Lower leg skin (tissue), 4 donors: ENCODE results near the gene ATG2B. TPM values are rescaled to one million over a fixed set of nuclear protein-coding genes. Genes with fewer than 3 reads are reported as not detected.

Experiments
- DNase-seq, 2 donors: peaks; one replicate each; pipeline ENCODE4 v3.0.0-alpha.2; 2019; ENCODE audit warnings: low spot score in 2 of 2
- H3K4me3 ChIP-seq: fragments of 200-600 bp; sonication (generic); 2 replicates; pipeline ENCODE4 v1.5.1; 2017; ENCODE audit warnings: mild to moderate bottlenecking, low read depth; ENCODE audit not compliant: poor library complexity, severe bottlenecking
- POLR2A ChIP-seq, 2 donors: fragments of 450-650 bp; IDR thresholded peaks; one replicate each; pipeline ENCODE4 v1.6.1; 2016 to 2017; ENCODE audit warnings: antibody characterized with exemption in 2 of 2, mild to moderate bottlenecking in 1 of 2, moderate library complexity in 1 of 2
- WGBS, 2 donors: methylation state at CpG; one replicate each; pipeline ENCODE4 v1.1.5; 2018; 5-methylcytosine and 5-hydroxymethylcytosine counted together
- intact Hi-C: fragments of 100-400 bp; cut with DNase I; formaldehyde crosslinking; loops from one replicate; pipeline ENCODE4 v1.15.0; 2023; ENCODE audit warnings: low total_unique reads
- total RNA-seq, 4 donors: library from RNA; depleted of rRNA; stranded (reverse); fragments of >200 nt; gene quantifications; one replicate each; pipeline ENCODE4 v1.1.0, GENCODE V29; 2016
- TF ChIP-seq, protein P1 (sequence below), 3 donors: fragments of 450-650 bp; IDR thresholded peaks; one replicate each; pipeline ENCODE4 v1.5.1; 2016; ENCODE audit warnings: antibody characterized with exemption in 3 of 3, mild to moderate bottlenecking in 3 of 3, moderate library complexity in 2 of 3

ATG2B gene
- total RNA-seq, 4 donors from 2014 or later: 23.8 to 44.8 (median 30.9) TPM

DNA sequence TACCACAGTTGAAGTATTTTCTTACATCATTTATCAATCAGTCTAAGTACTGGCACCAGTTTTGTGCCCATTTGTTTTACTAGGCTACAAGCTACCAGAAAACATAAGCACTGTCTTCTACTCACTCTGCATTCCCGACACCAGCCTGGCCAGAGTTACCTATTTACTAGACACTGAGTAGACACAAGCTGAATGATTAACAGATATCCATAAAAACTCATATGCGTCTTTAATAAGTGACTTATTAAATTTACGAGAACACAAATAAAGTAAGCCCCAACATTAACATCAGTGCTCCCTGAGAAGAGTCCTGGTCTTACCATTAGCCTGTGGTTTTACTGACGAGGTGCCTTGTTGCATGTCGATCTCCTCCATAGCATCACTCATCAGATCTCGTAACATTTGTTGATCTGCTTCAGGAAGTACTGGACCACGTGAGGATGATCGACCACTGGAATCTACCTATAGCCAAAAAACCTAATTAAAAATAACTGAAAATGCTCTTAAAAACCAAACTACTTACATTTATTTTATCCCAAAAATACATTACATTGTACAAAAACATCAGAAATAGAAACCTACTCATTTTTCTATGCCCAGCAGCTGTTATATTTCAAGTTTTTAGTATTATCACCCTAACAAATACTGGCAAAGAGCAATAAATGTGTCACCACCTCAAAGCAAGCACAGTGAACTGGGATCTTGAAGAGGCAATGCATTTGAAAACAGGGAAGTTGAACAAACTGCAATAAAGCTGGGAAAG lies 53.8 kb downstream of the ATG2B start:
- DNase-seq: no peak
- no peak overlapping the region for H3K4me3 ChIP-seq
- TF ChIP-seq POLR2A (IDR thresholded peaks at IDR 0.05): no peak
- TF ChIP-seq, protein P1, sequence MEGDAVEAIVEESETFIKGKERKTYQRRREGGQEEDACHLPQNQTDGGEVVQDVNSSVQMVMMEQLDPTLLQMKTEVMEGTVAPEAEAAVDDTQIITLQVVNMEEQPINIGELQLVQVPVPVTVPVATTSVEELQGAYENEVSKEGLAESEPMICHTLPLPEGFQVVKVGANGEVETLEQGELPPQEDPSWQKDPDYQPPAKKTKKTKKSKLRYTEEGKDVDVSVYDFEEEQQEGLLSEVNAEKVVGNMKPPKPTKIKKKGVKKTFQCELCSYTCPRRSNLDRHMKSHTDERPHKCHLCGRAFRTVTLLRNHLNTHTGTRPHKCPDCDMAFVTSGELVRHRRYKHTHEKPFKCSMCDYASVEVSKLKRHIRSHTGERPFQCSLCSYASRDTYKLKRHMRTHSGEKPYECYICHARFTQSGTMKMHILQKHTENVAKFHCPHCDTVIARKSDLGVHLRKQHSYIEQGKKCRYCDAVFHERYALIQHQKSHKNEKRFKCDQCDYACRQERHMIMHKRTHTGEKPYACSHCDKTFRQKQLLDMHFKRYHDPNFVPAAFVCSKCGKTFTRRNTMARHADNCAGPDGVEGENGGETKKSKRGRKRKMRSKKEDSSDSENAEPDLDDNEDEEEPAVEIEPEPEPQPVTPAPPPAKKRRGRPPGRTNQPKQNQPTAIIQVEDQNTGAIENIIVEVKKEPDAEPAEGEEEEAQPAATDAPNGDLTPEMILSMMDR (IDR thresholded peaks at IDR 0.05): no peak
- WGBS, 2 donors: 90 to 94% methylated on average over 8 of the region's 8 CpGs
- intact Hi-C loops: no loop called here

DNA sequence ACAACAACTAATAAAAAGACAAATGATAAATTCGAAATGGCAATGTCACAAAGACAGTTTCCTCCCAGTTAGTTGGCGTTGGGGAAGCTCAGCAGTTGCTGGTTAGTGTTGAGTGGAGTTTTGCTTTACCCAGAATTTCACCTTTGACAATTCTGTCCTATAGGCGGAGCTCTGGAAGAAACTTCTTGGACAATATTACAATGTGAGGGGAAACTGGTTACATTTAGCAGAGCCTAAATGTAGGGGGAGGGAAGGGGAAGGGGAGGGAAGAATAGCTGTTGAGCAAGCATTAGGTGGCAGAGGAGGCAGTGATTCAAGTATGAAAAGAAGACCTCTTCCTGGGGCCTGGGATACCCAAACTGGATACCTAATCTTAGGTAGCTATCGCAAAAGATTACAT lies 55.7 kb downstream of the ATG2B start:
- WGBS, 2 donors: 86 to 88% methylated on average over 4 of the region's 4 CpGs
- no peak overlapping the region for H3K4me3 ChIP-seq
- no peak for TF ChIP-seq POLR2A (IDR thresholded peaks at IDR 0.05)
- TF ChIP-seq, protein P1 (IDR thresholded peaks at IDR 0.05): no peak
- intact Hi-C loops: no loop called here
- no peak for DNase-seq

DNA sequence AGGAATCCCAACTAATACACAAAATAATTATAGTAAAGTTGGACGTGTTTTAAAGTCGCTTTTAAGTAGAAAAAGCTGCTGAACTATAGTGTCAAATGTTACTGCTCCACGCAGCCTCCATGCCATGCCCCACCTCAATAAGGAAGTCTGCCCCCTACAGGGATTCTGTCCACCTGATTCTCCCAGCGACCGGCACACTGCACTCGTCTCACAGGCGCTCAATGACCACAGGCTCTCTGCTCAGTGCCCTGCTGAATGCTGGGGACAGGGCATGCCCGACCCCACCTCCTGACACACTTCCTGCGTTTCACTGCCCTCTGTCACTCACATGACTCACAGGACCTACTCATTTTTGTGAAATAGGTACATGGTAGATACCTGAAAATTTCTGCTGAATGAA lies 58.2 kb downstream of the ATG2B start:
- DNase-seq: no peak
- TF ChIP-seq POLR2A (IDR thresholded peaks at IDR 0.05): no peak
- TF ChIP-seq, protein P1 (IDR thresholded peaks at IDR 0.05): no peak
- H3K4me3 ChIP-seq: no peak overlapping the region
- intact Hi-C loops: no loop called here
- WGBS, 2 donors: 86 to 91% methylated on average over 9 of the region's 9 CpGs

DNA sequence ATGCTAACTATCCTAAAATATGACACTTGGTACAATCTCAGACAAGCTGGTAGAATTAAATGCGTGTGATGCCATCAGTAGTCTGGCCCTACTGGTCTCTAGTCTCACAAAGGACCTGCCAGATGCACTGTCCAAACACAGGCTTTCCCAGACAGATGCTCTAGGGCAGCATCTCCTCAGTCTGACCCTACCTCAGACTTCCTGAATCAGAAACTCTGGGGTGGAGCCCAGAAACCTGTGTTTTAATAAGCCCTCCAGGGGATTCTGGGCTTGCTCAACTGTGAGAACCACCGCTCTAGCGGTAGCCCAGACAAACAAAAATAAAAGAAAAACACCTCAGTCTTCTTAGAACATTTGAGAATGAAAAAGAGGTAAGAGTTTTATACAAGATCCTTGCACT lies 59.2 kb downstream of the ATG2B start:
- WGBS, 2 donors: 90 to 91% methylated on average over 3 of the region's 3 CpGs

DNA sequence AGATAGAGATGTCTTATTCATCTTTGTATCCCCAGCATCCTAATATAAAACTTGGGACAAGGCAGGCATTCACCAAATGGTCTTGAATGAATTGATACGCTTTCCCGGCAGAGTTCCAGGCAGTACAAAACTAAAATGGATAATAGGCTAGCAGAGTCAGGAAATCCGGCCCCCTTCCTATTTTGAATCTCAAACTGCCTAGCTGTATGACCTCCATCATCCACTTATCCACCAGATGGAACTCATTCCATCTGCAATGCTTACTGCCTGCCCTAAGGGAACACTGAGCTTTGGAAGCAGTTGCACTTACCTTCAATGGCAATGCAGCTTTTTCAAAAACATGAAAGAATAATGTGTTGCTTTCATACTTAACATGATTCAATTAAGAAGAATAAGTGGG lies 63.7 kb downstream of the ATG2B start:
- no peak for DNase-seq
- intact Hi-C loops: loop anchor here (10.0 kb wide), 1 partner anchor 125 kb away; no protein-coding TSS in a partner anchor
- TF ChIP-seq, protein P1 (IDR thresholded peaks at IDR 0.05): no peak
- no peak for TF ChIP-seq POLR2A (IDR thresholded peaks at IDR 0.05)
- 27 to 52% methylated on average over 3 of the region's 3 CpGs for WGBS, 2 donors
- H3K4me3 ChIP-seq: no peak overlapping the region

More for the DNA sequence above, 59.2 kb downstream of the ATG2B start:
- H3K4me3 ChIP-seq: no peak overlapping the region
- intact Hi-C loops: no loop called here
- TF ChIP-seq, protein P1 (IDR thresholded peaks at IDR 0.05): no peak
- no peak for TF ChIP-seq POLR2A (IDR thresholded peaks at IDR 0.05)
- DNase-seq: no peak
